Measurements from ENCODE around the gene MINDY2.
A peak's percentile ranks its signal among the peaks of the same experiment; 100 is the strongest.
"Not testable (repeated sequence)": the region's sequence is repeated elsewhere in the genome, so short reads cannot be mapped to it uniquely, and the experiment has no call there.

The MINDY2 gene

GRCh38 chr15:58880320-58880719 is 109.2 kb downstream of the MINDY2 start:
- no peak for DNase-seq (ENCODE audit: low read depth)
- no peak overlapping the region for H3K4me3 ChIP-seq (ENCODE audit: low read depth, low read length)
- no peak for TF ChIP-seq CTCF (conservative IDR thresholded peaks at IDR 0.05; ENCODE audit: low read depth, low read length)

GRCh38 chr15:58882243-58882642 is 111.1 kb downstream of the MINDY2 start:
- TF ChIP-seq CTCF (conservative IDR thresholded peaks at IDR 0.05; ENCODE audit: low read depth, low read length), result no peak
- DNase-seq (ENCODE audit: low read depth), result no peak
- no peak overlapping the region for H3K4me3 ChIP-seq (ENCODE audit: low read depth, low read length)

- not testable (repeated sequence) for H3K4me3 ChIP-seq (ENCODE audit: low read depth, low read length); DNase-seq (ENCODE audit: low read depth)
Observed at GRCh38 chr15:58883926-58884325, 112.8 kb downstream of the MINDY2 start.

GRCh38 chr15:58886921-58887320 is 115.8 kb downstream of the MINDY2 start:
- TF ChIP-seq CTCF (conservative IDR thresholded peaks at IDR 0.05; ENCODE audit: low read depth, low read length), result no peak
- no peak for DNase-seq (ENCODE audit: low read depth)
- H3K4me3 ChIP-seq (ENCODE audit: low read depth, low read length), result no peak overlapping the region

GRCh38 chr15:58889363-58889762 is 118.3 kb downstream of the MINDY2 start:
- no peak overlapping the region for H3K4me3 ChIP-seq (ENCODE audit: low read depth, low read length)
- DNase-seq (ENCODE audit: low read depth), result peak; percentile 6
- no peak for TF ChIP-seq CTCF (conservative IDR thresholded peaks at IDR 0.05; ENCODE audit: low read depth, low read length)

- no peak for TF ChIP-seq CTCF (conservative IDR thresholded peaks at IDR 0.05; ENCODE audit: low read depth, low read length)
- DNase-seq (ENCODE audit: low read depth), result no peak
- H3K4me3 ChIP-seq (ENCODE audit: low read depth, low read length), result no peak overlapping the region
Observed at GRCh38 chr15:58898150-58898680, 127.1 kb downstream of the MINDY2 start.

GRCh38 chr15:58900631-58901030 is 129.5 kb downstream of the MINDY2 start:
- TF ChIP-seq CTCF (conservative IDR thresholded peaks at IDR 0.05; ENCODE audit: low read depth, low read length), result no peak
- H3K4me3 ChIP-seq (ENCODE audit: low read depth, low read length), result no peak overlapping the region
- DNase-seq (ENCODE audit: low read depth), result no peak

Measured in choroid plexus epithelial cell (primary cell).